CD4-positive, alpha-beta memory T cell (primary cell): Measurements from ENCODE around the gene GRID2. TPM values are rescaled to one million over a fixed set of nuclear protein-coding genes. Genes with fewer than 3 reads are reported as not detected.

Experiments
- CTCF ChIA-PET: fragments of 350-600 bp; sonication (Branson Sonifier 250); formaldehyde crosslinking; loops from one replicate; lab custom pipeline; 2021; ENCODE audit warnings: inconsistent platforms; ENCODE audit not compliant: partially characterized antibody; lab: Charles Lee
- POLR2A ChIA-PET: fragments of 350-600 bp; sonication (Branson Sonifier 250); formaldehyde crosslinking; loops from one replicate; lab custom pipeline; 2021; ENCODE audit not compliant: partially characterized antibody; lab: Charles Lee
- DNase-seq, 5 donors: peaks; one replicate each; pipeline versions ENCODE4 v3.0.0 to v3.0.0-alpha.2; 2020 to 2022; ENCODE audit warnings: mixed read lengths in 1 of 5
- H3K27ac ChIP-seq: one replicate; pipeline ENCODE4 v1.7.0; 2013; ENCODE audit warnings: low read depth, low read length
- H3K27me3 ChIP-seq: 2 replicates; pipeline ENCODE4 v1.7.0; 2013; ENCODE audit warnings: mild to moderate bottlenecking, low read length, moderate library complexity; ENCODE audit not compliant: insufficient read depth
- H3K36me3 ChIP-seq: 2 replicates; pipeline ENCODE4 v1.7.0; 2013; ENCODE audit warnings: mild to moderate bottlenecking, low read length, moderate library complexity; ENCODE audit not compliant: insufficient read depth
- H3K4me1 ChIP-seq: 2 replicates; pipeline ENCODE4 v1.7.0; 2013; ENCODE audit warnings: mild to moderate bottlenecking, low read length, moderate library complexity; ENCODE audit not compliant: insufficient read depth
- H3K4me3 ChIP-seq, 2 donors: one replicate each; pipeline ENCODE4 v1.7.0; 2013; ENCODE audit warnings: low read length in 2 of 2, mild to moderate bottlenecking in 1 of 2
- H3K9me3 ChIP-seq, 2 donors: one replicate each; pipeline ENCODE4 v1.7.0; 2013; ENCODE audit warnings: low read length in 2 of 2, control low read depth in 1 of 2; ENCODE audit not compliant: control insufficient read depth in 1 of 2
- H3K27ac Mint-ChIP-seq, 7 donors: one replicate each; pipeline ENCODE4 v1.8.0; 2020 to 2021; ENCODE audit warnings: mixed read lengths in 7 of 7, mild to moderate bottlenecking in 6 of 7, inconsistent platforms in 3 of 7, moderate library complexity in 3 of 7
- H3K27me3 Mint-ChIP-seq, 2 donors: one replicate each; pipeline ENCODE4 v1.8.0; 2020 to 2021; ENCODE audit warnings: mixed read lengths in 2 of 2
- H3K36me3 Mint-ChIP-seq, 2 donors: one replicate each; pipeline ENCODE4 v1.8.0; 2020 to 2021; ENCODE audit warnings: mixed read lengths in 2 of 2, inconsistent platforms in 1 of 2, mild to moderate bottlenecking in 1 of 2
- H3K4me1 Mint-ChIP-seq, 4 donors: one replicate each; pipeline ENCODE4 v1.8.0; 2020 to 2021; ENCODE audit warnings: mixed read lengths in 4 of 4, mild to moderate bottlenecking in 1 of 4
- H3K4me3 Mint-ChIP-seq, 8 donors: one replicate each; pipeline ENCODE4 v1.8.0; 2020 to 2021; ENCODE audit warnings: mixed read lengths in 8 of 8, mild to moderate bottlenecking in 7 of 8, moderate library complexity in 6 of 8, inconsistent platforms in 3 of 8
- H3K9me3 Mint-ChIP-seq, 8 donors: one replicate each; pipeline ENCODE4 v1.8.0; 2020 to 2021; ENCODE audit warnings: mixed read lengths in 8 of 8, mild to moderate bottlenecking in 5 of 8, inconsistent platforms in 3 of 8, moderate library complexity in 1 of 8
- intact Hi-C: fragments of 100-400 bp; cut with micrococcal nuclease; formaldehyde crosslinking; loops from one replicate; pipeline ENCODE4 v1.15.1; 2023
- polyA plus RNA-seq, 2 donors: library from polyadenylated mRNA; unstranded; fragments of 300-500 nt; fragmentation: Illumina TruSeq; gene quantifications; one replicate each; pipeline ENCODE4 v1.2.3, GENCODE V29; 2021
- total RNA-seq, 2 experiments: library from RNA; stranded (reverse); gene quantifications; one replicate each; pipeline ENCODE4 v1.2.3, GENCODE V29; 2021

GRID2 gene
- total and polyA plus RNA-seq, 4 experiments from 2014 or later = not detected

GRCh38 chr4:93532234-93532633 is 1228.5 kb downstream of the GRID2 start:
- DNase-seq = no peak
- Mint-ChIP-seq H3K27me3 (no peaks in the 10 kb centered on the region), H3K36me3 (no peaks in the 10 kb centered on the region), H3K4me3 (no peak overlapping the region), H3K4me1 (no peaks in the 10 kb centered on the region), H3K27ac (no peak overlapping the region), H3K9me3 (peaks cover 0 to 12% (median 3%) of the 10 kb centered on the region in 8 donors)
- no peaks in the 10 kb centered on the region for H3K36me3 ChIP-seq
- no peak overlapping the region for H3K27ac ChIP-seq
- H3K9me3 ChIP-seq = no peaks in the 10 kb centered on the region
- no peak overlapping the region for H3K4me3 ChIP-seq
- no peaks in the 10 kb centered on the region for H3K4me1 ChIP-seq
- intact Hi-C loops = no loop called here
- ChIA-PET CTCF (no interaction called here), POLR2A (no interaction called here)
- no peaks in the 10 kb centered on the region for H3K27me3 ChIP-seq

- Histone ChIP-seq H3K27me3 (no peaks in the 10 kb centered on the region), H3K4me1 (no peaks in the 10 kb centered on the region), H3K4me3 (no peak overlapping the region), H3K27ac (no peak overlapping the region), H3K9me3 (no peaks in the 10 kb centered on the region), H3K36me3 (no peaks in the 10 kb centered on the region)
- Mint-ChIP-seq H3K36me3 (no peaks in the 10 kb centered on the region), H3K4me3 (no peak overlapping the region), H3K4me1 (no peaks in the 10 kb centered on the region), H3K27me3 (no peaks in the 10 kb centered on the region), H3K27ac (no peak overlapping the region), H3K9me3 (peaks cover 2 to 7% (median 4%) of the 10 kb centered on the region in 8 donors)
- no peak for DNase-seq
- ChIA-PET POLR2A (no interaction called here), CTCF (no interaction called here)
- intact Hi-C loops = no loop called here
Measured at GRCh38 chr4:93540562-93540961, 1236.8 kb downstream of the GRID2 start.

GRCh38 chr4:93561842-93562241 is 1258.1 kb downstream of the GRID2 start:
- Histone ChIP-seq H3K4me1 (no peaks in the 10 kb centered on the region), H3K27me3 (no peaks in the 10 kb centered on the region), H3K27ac (no peak overlapping the region), H3K9me3 (no peaks in the 10 kb centered on the region), H3K4me3 (no peak overlapping the region), H3K36me3 (no peaks in the 10 kb centered on the region)
- no peak for DNase-seq
- Mint-ChIP-seq H3K9me3 (peaks cover 0 to 24% (median 5%) of the 10 kb centered on the region in 8 donors), H3K4me1 (no peaks in the 10 kb centered on the region), H3K27ac (no peak overlapping the region), H3K27me3 (no peaks in the 10 kb centered on the region), H3K36me3 (no peaks in the 10 kb centered on the region), H3K4me3 (no peak overlapping the region)
- CTCF ChIA-PET = no interaction called here
- POLR2A ChIA-PET = no interaction called here
- intact Hi-C loops = no loop called here

- CTCF ChIA-PET = no interaction called here
- H3K27me3 Mint-ChIP-seq = no peaks in the 10 kb centered on the region
- intact Hi-C loops = no loop called here
- no peak overlapping the region for H3K4me3 ChIP-seq
- H3K9me3 Mint-ChIP-seq = peaks cover 0 to 8% (median 2%) of the 10 kb centered on the region in 8 donors
- no peak for DNase-seq
- no peaks in the 10 kb centered on the region for H3K27me3 ChIP-seq
- H3K36me3 ChIP-seq = no peaks in the 10 kb centered on the region
- H3K36me3 Mint-ChIP-seq = no peaks in the 10 kb centered on the region
- H3K4me3 Mint-ChIP-seq = no peak overlapping the region
- no peaks in the 10 kb centered on the region for H3K9me3 ChIP-seq
- no peaks in the 10 kb centered on the region for H3K4me1 ChIP-seq
- H3K27ac Mint-ChIP-seq = no peak overlapping the region
- H3K4me1 Mint-ChIP-seq = no peaks in the 10 kb centered on the region
- POLR2A ChIA-PET = no interaction called here
- no peak overlapping the region for H3K27ac ChIP-seq
Measured at GRCh38 chr4:93568758-93569157, 1265.0 kb downstream of the GRID2 start.

- POLR2A ChIA-PET = no interaction called here
- DNase-seq = no peak
- H3K4me1 ChIP-seq = no peaks in the 10 kb centered on the region
- Mint-ChIP-seq H3K4me1 (no peaks in the 10 kb centered on the region), H3K4me3 (no peak overlapping the region), H3K36me3 (no peaks in the 10 kb centered on the region), H3K27ac (no peak overlapping the region), H3K9me3 (peaks cover 0 to 6% (median under 1%) of the 10 kb centered on the region in 8 donors), H3K27me3 (no peaks in the 10 kb centered on the region)
- no peaks in the 10 kb centered on the region for H3K27me3 ChIP-seq
- intact Hi-C loops = no loop called here
- H3K36me3 ChIP-seq = no peaks in the 10 kb centered on the region
- CTCF ChIA-PET = no interaction called here
- no peak overlapping the region for H3K4me3 ChIP-seq
- H3K27ac ChIP-seq = no peak overlapping the region
- H3K9me3 ChIP-seq = no peaks in the 10 kb centered on the region
Measured at GRCh38 chr4:93573285-93573684, 1269.5 kb downstream of the GRID2 start.

GRCh38 chr4:93578942-93579341 is 1275.2 kb downstream of the GRID2 start:
- peaks cover 0 to 5% (median 2%) of the 10 kb centered on the region in 8 donors for H3K9me3 Mint-ChIP-seq

GRCh38 chr4:93605163-93605562 is 1301.4 kb downstream of the GRID2 start:
- ChIA-PET POLR2A (no interaction called here), CTCF (no interaction called here)
- Mint-ChIP-seq H3K27me3 (no peaks in the 10 kb centered on the region), H3K4me1 (no peaks in the 10 kb centered on the region), H3K4me3 (no peak overlapping the region), H3K9me3 (peaks cover 0 to 12% (median 4%) of the 10 kb centered on the region in 8 donors), H3K36me3 (no peaks in the 10 kb centered on the region), H3K27ac (no peak overlapping the region)
- no peaks in the 10 kb centered on the region for H3K4me1 ChIP-seq
- H3K4me3 ChIP-seq = no peak overlapping the region
- no peaks in the 10 kb centered on the region for H3K36me3 ChIP-seq
- intact Hi-C loops = no loop called here
- H3K27me3 ChIP-seq = no peaks in the 10 kb centered on the region
- H3K9me3 ChIP-seq = no peaks in the 10 kb centered on the region
- H3K27ac ChIP-seq = no peak overlapping the region
- DNase-seq = no peak

More at GRCh38 chr4:93578942-93579341, 1275.2 kb downstream of the GRID2 start:
- Mint-ChIP-seq H3K4me3 (no peak overlapping the region), H3K36me3 (no peaks in the 10 kb centered on the region), H3K27me3 (no peaks in the 10 kb centered on the region), H3K27ac (no peak overlapping the region), H3K4me1 (no peaks in the 10 kb centered on the region)
- H3K27ac ChIP-seq = no peak overlapping the region
- no peak overlapping the region for H3K4me3 ChIP-seq
- no peak for DNase-seq
- H3K27me3 ChIP-seq = no peaks in the 10 kb centered on the region
- no peaks in the 10 kb centered on the region for H3K36me3 ChIP-seq
- intact Hi-C loops = no loop called here
- CTCF ChIA-PET = no interaction called here
- no peaks in the 10 kb centered on the region for H3K4me1 ChIP-seq
- H3K9me3 ChIP-seq = no peaks in the 10 kb centered on the region
- POLR2A ChIA-PET = no interaction called here

- DNase-seq = no peak
- POLR2A ChIA-PET = no interaction called here
- Histone ChIP-seq H3K4me3 (no peak overlapping the region), H3K36me3 (no peaks in the 10 kb centered on the region), H3K9me3 (no peaks in the 10 kb centered on the region), H3K4me1 (no peaks in the 10 kb centered on the region), H3K27ac (no peak overlapping the region), H3K27me3 (no peaks in the 10 kb centered on the region)
- Mint-ChIP-seq H3K9me3 (peaks cover 0 to 10% (median 3%) of the 10 kb centered on the region in 8 donors), H3K27ac (no peak overlapping the region), H3K27me3 (no peaks in the 10 kb centered on the region), H3K4me1 (no peaks in the 10 kb centered on the region), H3K36me3 (no peaks in the 10 kb centered on the region), H3K4me3 (no peak overlapping the region)
- CTCF ChIA-PET = no interaction called here
- intact Hi-C loops = no loop called here
Measured at GRCh38 chr4:93617606-93618005, 1313.8 kb downstream of the GRID2 start.
